ENCODE data around the gene CSMD2.
"Not testable (repeated sequence)": the region's sequence is repeated elsewhere in the genome, so short reads cannot be mapped to it uniquely, and the experiment has no call there.

The CSMD2 gene

DNA sequence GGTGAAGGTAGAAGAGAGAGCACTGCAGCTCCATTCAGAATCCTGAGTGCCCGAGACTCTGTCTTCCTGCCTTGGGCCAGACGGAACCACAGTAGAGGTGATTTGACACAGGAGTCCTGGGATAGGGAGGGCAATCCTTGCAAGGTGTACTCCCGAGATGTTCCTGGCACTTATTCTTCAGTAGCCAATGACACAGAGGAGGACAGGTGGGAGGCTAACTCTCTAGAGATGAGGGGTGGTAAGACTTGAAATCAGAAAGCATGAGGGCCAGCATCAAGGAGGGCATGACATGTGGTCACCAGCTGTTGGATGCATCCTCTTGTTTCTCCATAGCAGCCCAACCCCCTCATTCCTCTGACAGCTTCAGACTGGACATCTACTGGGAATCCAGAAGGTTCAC is 56.3 kb downstream of the CSMD2 start:
- Histone ChIP-seq H3K27ac (ENCODE audit: low read depth, low read length) (no peak overlapping the region), H2AFZ (ENCODE audit: low read depth, low read length, severe bottlenecking) (no peak overlapping the region)

DNA sequence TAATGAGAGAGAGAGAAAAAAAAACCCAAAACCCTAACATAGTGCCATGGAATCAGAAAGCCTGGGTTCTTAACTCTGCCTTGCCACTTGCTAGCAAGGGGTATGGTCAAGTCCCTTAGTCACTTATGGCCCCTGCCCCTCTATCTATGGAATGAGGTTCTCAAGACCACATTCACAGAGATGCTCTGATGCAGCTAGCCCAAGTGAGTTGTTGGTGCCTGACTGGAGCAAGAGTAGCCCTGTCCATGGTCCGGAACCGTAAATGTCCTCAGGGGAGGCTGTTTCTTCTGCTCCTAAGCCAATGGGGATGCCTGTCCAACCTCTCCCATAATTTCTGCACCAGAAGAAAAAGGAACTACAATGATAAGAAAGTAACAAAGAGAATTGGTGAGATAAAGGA is 56.8 kb downstream of the CSMD2 start:
- H3K9me3 ChIP-seq (ENCODE audit: insufficient read depth, low read length): no peaks in the 10 kb centered on the region
- H4K20me1 ChIP-seq (ENCODE audit: low read depth, low read length): no peaks in the 10 kb centered on the region
- H3K36me3 ChIP-seq (ENCODE audit: low read length): no peaks in the 10 kb centered on the region
- no peak overlapping the region for H3K4me2 ChIP-seq (ENCODE audit: low read depth, low read length, poor library complexity, severe bottlenecking)
- no peak overlapping the region for H3K4me3 ChIP-seq (ENCODE audit: insufficient read depth, low read length, poor library complexity, severe bottlenecking)
- no peak overlapping the region for H2AFZ ChIP-seq (ENCODE audit: low read depth, low read length, severe bottlenecking)
- TF ChIP-seq, protein P1, sequence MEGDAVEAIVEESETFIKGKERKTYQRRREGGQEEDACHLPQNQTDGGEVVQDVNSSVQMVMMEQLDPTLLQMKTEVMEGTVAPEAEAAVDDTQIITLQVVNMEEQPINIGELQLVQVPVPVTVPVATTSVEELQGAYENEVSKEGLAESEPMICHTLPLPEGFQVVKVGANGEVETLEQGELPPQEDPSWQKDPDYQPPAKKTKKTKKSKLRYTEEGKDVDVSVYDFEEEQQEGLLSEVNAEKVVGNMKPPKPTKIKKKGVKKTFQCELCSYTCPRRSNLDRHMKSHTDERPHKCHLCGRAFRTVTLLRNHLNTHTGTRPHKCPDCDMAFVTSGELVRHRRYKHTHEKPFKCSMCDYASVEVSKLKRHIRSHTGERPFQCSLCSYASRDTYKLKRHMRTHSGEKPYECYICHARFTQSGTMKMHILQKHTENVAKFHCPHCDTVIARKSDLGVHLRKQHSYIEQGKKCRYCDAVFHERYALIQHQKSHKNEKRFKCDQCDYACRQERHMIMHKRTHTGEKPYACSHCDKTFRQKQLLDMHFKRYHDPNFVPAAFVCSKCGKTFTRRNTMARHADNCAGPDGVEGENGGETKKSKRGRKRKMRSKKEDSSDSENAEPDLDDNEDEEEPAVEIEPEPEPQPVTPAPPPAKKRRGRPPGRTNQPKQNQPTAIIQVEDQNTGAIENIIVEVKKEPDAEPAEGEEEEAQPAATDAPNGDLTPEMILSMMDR (IDR thresholded peaks at IDR 0.05; ENCODE audit: insufficient read depth, low read length, poor library complexity, severe bottlenecking): no peak
- TF ChIP-seq EZH2phosphoT487 (conservative IDR thresholded peaks at IDR 0.05; ENCODE audit: low read length): no peak
- H3F3A ChIP-seq (ENCODE audit: insufficient read depth): no peaks in the 10 kb centered on the region
- H3K9ac ChIP-seq (ENCODE audit: low read length): no peak overlapping the region
- H3K79me2 ChIP-seq (ENCODE audit: insufficient read depth, low read length): no peaks in the 10 kb centered on the region
- H3K27ac ChIP-seq (ENCODE audit: low read depth, low read length): no peak overlapping the region
- H3K27me3 ChIP-seq (ENCODE audit: low read length): no peaks in the 10 kb centered on the region
- no peaks in the 10 kb centered on the region for H3K9me2 ChIP-seq (replicated peaks; ENCODE audit: insufficient read depth, low read length)

More for the DNA sequence above, 56.3 kb downstream of the CSMD2 start:
- no peaks in the 10 kb centered on the region for H3K9me2 ChIP-seq (replicated peaks; ENCODE audit: insufficient read depth, low read length)
- H3K9me3 ChIP-seq (ENCODE audit: insufficient read depth, low read length): no peaks in the 10 kb centered on the region
- H3K79me2 ChIP-seq (ENCODE audit: insufficient read depth, low read length): no peaks in the 10 kb centered on the region
- no peaks in the 10 kb centered on the region for H3K36me3 ChIP-seq (ENCODE audit: low read length)
- no peak overlapping the region for H3K9ac ChIP-seq (ENCODE audit: low read length)
- H3K27me3 ChIP-seq (ENCODE audit: low read length): no peaks in the 10 kb centered on the region
- no peak for TF ChIP-seq EZH2phosphoT487 (conservative IDR thresholded peaks at IDR 0.05; ENCODE audit: low read length)
- no peak overlapping the region for H3K4me2 ChIP-seq (ENCODE audit: low read depth, low read length, poor library complexity, severe bottlenecking)
- no peaks in the 10 kb centered on the region for H4K20me1 ChIP-seq (ENCODE audit: low read depth, low read length)
- H3K4me3 ChIP-seq (ENCODE audit: insufficient read depth, low read length, poor library complexity, severe bottlenecking): no peak overlapping the region
- H3F3A ChIP-seq (ENCODE audit: insufficient read depth): no peaks in the 10 kb centered on the region

GRCh38 chr1:34101151-34101550 is 63.9 kb downstream of the CSMD2 start:
- Histone ChIP-seq H3K79me2 (ENCODE audit: insufficient read depth, low read length) (no peaks in the 10 kb centered on the region), H3K27ac (ENCODE audit: low read depth, low read length) (no peak overlapping the region), H3K9me2 (replicated peaks; ENCODE audit: insufficient read depth, low read length) (no peaks in the 10 kb centered on the region), H3K36me3 (ENCODE audit: low read length) (no peaks in the 10 kb centered on the region), H3K4me2 (ENCODE audit: low read depth, low read length, poor library complexity, severe bottlenecking) (no peak overlapping the region), H3F3A (ENCODE audit: insufficient read depth) (no peaks in the 10 kb centered on the region), H3K27me3 (ENCODE audit: low read length) (no peaks in the 10 kb centered on the region), H4K20me1 (ENCODE audit: low read depth, low read length) (no peaks in the 10 kb centered on the region), H2AFZ (ENCODE audit: low read depth, low read length, severe bottlenecking) (no peak overlapping the region), H3K9me3 (ENCODE audit: insufficient read depth, low read length) (no peaks in the 10 kb centered on the region), H3K4me3 (ENCODE audit: insufficient read depth, low read length, poor library complexity, severe bottlenecking) (no peak overlapping the region), H3K9ac (ENCODE audit: low read length) (no peak overlapping the region)
- TF ChIP-seq, protein P1 (IDR thresholded peaks at IDR 0.05; ENCODE audit: insufficient read depth, low read length, poor library complexity, severe bottlenecking): no peak
- no peak for TF ChIP-seq EZH2phosphoT487 (conservative IDR thresholded peaks at IDR 0.05; ENCODE audit: low read length)

GRCh38 chr1:34100332-34100731 is 64.7 kb downstream of the CSMD2 start:
- H3K9me3 ChIP-seq (ENCODE audit: insufficient read depth, low read length): no peaks in the 10 kb centered on the region

DNA sequence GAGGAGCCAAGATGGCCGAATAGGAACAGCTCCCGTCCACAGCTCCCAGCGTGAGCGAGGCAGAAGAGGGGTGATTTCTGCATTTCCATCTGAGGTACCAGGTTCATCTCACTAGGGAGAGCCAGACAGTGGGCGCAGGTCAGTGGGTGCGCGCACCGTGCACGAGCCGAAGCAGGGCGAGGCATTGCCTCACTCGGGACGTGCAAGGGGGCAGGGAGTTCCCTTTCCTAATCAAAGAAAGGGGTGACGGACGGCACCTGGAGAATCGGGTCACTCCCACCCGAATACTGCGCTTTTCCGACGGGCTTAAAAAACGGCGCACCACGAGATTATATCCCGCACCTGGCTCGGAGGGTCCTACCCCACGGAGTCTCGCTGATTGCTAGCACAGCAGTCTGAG is 72.6 kb downstream of the CSMD2 start:
- not testable (repeated sequence) for H3K36me3 ChIP-seq (ENCODE audit: low read length); H3K27me3 ChIP-seq (ENCODE audit: low read length); H3K4me3 ChIP-seq (ENCODE audit: insufficient read depth, low read length, poor library complexity, severe bottlenecking); H3F3A ChIP-seq (ENCODE audit: insufficient read depth); H3K9me3 ChIP-seq (ENCODE audit: insufficient read depth, low read length); H4K20me1 ChIP-seq (ENCODE audit: low read depth, low read length); H3K79me2 ChIP-seq (ENCODE audit: insufficient read depth, low read length); H3K9me2 ChIP-seq (replicated peaks; ENCODE audit: insufficient read depth, low read length); H2AFZ ChIP-seq (ENCODE audit: low read depth, low read length, severe bottlenecking); H3K9ac ChIP-seq (ENCODE audit: low read length); H3K4me2 ChIP-seq (ENCODE audit: low read depth, low read length, poor library complexity, severe bottlenecking); H3K27ac ChIP-seq (ENCODE audit: low read depth, low read length)

More at GRCh38 chr1:34100332-34100731, 64.7 kb downstream of the CSMD2 start:
- H3K27me3 ChIP-seq (ENCODE audit: low read length): no peaks in the 10 kb centered on the region
- H3K36me3 ChIP-seq (ENCODE audit: low read length): no peaks in the 10 kb centered on the region
- no peak overlapping the region for H3K4me3 ChIP-seq (ENCODE audit: insufficient read depth, low read length, poor library complexity, severe bottlenecking)
- H3K9ac ChIP-seq (ENCODE audit: low read length): no peak overlapping the region
- no peaks in the 10 kb centered on the region for H4K20me1 ChIP-seq (ENCODE audit: low read depth, low read length)
- H3K9me2 ChIP-seq (replicated peaks; ENCODE audit: insufficient read depth, low read length): no peaks in the 10 kb centered on the region
- no peaks in the 10 kb centered on the region for H3K79me2 ChIP-seq (ENCODE audit: insufficient read depth, low read length)
- no peak overlapping the region for H3K4me2 ChIP-seq (ENCODE audit: low read depth, low read length, poor library complexity, severe bottlenecking)
- no peak overlapping the region for H2AFZ ChIP-seq (ENCODE audit: low read depth, low read length, severe bottlenecking)
- H3F3A ChIP-seq (ENCODE audit: insufficient read depth): no peaks in the 10 kb centered on the region
- no peak for TF ChIP-seq EZH2phosphoT487 (conservative IDR thresholded peaks at IDR 0.05; ENCODE audit: low read length)
- TF ChIP-seq, protein P1 (IDR thresholded peaks at IDR 0.05; ENCODE audit: insufficient read depth, low read length, poor library complexity, severe bottlenecking): no peak
- no peak overlapping the region for H3K27ac ChIP-seq (ENCODE audit: low read depth, low read length)
